Kidney epithelial cell (primary cell): ENCODE measurements around the gene LIX1L. TPM values are rescaled to one million over a fixed set of nuclear protein-coding genes. Genes with fewer than 3 reads are reported as not detected.
A peak's percentile ranks its signal among the peaks of the same experiment; 100 is the strongest.

Source experiments
- DNase-seq: peaks from one replicate; pipeline ENCODE4 v3.0.0-alpha.2; 2010; ENCODE audit warnings: low read depth
- H3K27me3 ChIP-seq: 2 replicates; pipeline ENCODE4 v1.6.0; 2011; ENCODE audit warnings: low read length; ENCODE audit not compliant: control insufficient read depth, insufficient read depth
- H3K36me3 ChIP-seq: 2 replicates; pipeline ENCODE4 v1.5.1; 2011; ENCODE audit warnings: low read length; ENCODE audit not compliant: control insufficient read depth, insufficient read depth
- H3K4me3 ChIP-seq: 2 replicates; pipeline ENCODE4 v1.5.1; 2011; ENCODE audit warnings: low read depth, mild to moderate bottlenecking, control low read depth, low read length
- CTCF ChIP-seq: IDR thresholded peaks from 2 replicates; pipeline ENCODE4 v1.5.1; 2011; ENCODE audit warnings: mild to moderate bottlenecking, moderate library complexity, low read length, control low read depth, inconsistent platforms; ENCODE audit not compliant: insufficient read depth, poor library complexity, severe bottlenecking
- total RNA-seq: library from RNA; depleted of rRNA; stranded (reverse); fragments of >200 nt; gene quantifications from 2 replicates; pipeline ENCODE4 v1.2.3, GENCODE V29; 2015

The LIX1L gene
- total RNA-seq, 1 donor from 2014 or later, result 23.2 TPM

GRCh38 chr1:145895471-145895870 is 62.3 kb downstream of the LIX1L start:
- TF ChIP-seq CTCF, result no peak
- DNase-seq, result no peak
- H3K4me3 ChIP-seq, result no peak overlapping the region
- H3K27me3 ChIP-seq, result no peaks in the 10 kb centered on the region
- H3K36me3 ChIP-seq, result no peaks in the 10 kb centered on the region

GRCh38 chr1:145893306-145894055 is 64.3 kb downstream of the LIX1L start:
- no peak for TF ChIP-seq CTCF
- H3K27me3 ChIP-seq, result no peaks in the 10 kb centered on the region
- no peak for DNase-seq
- no peaks in the 10 kb centered on the region for H3K36me3 ChIP-seq
- H3K4me3 ChIP-seq, result no peak overlapping the region

GRCh38 chr1:145892486-145893087 is 65.2 kb downstream of the LIX1L start:
- Histone ChIP-seq H3K36me3 (no peaks in the 10 kb centered on the region), H3K4me3 (no peak overlapping the region), H3K27me3 (no peaks in the 10 kb centered on the region)
- no peak for TF ChIP-seq CTCF
- no peak for DNase-seq

- H3K4me3 ChIP-seq, result no peak overlapping the region
These were observed 66.0 kb downstream of the LIX1L start for GRCh38 chr1:145891587-145892485.

GRCh38 chr1:145891143-145891542 is 66.7 kb downstream of the LIX1L start:
- TF ChIP-seq CTCF, result no peak
- peak; percentile 42 for DNase-seq
- H3K4me3 ChIP-seq, result no peak overlapping the region

More at GRCh38 chr1:145891587-145892485, 66.0 kb downstream of the LIX1L start:
- DNase-seq, result peak; percentile 99
- H3K36me3 ChIP-seq, result no peaks in the 10 kb centered on the region
- H3K27me3 ChIP-seq, result no peaks in the 10 kb centered on the region
- peak; percentile 99 for TF ChIP-seq CTCF

More at GRCh38 chr1:145891143-145891542, 66.7 kb downstream of the LIX1L start:
- Histone ChIP-seq H3K36me3 (no peaks in the 10 kb centered on the region), H3K27me3 (no peaks in the 10 kb centered on the region)
